ENCODE data around the gene CORO2B.
"Not testable (repeated sequence)": the region's sequence is repeated elsewhere in the genome, so short reads cannot be mapped to it uniquely, and the experiment has no call there.

CORO2B gene

DNA sequence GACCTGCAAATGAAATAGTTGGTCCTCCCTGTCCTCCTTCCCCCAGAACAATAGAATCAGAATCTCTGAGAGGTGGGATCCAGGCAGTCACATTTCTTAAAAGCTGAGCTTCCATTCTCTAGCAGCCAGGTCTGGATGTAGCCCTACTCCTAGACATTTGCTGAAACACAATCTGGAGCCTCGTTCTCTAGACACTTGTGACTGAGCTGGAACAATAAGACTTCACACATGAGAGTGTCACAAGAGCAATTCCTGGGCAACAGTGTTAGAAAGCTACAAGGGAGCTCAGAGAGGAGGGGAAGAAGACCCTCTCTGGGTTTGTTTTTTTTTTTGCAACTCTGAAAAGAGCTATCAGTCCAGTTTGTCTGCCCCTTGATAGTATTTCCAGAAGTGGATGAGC is 14.5 kb downstream of the CORO2B start:
- no peak for DNase-seq

DNA sequence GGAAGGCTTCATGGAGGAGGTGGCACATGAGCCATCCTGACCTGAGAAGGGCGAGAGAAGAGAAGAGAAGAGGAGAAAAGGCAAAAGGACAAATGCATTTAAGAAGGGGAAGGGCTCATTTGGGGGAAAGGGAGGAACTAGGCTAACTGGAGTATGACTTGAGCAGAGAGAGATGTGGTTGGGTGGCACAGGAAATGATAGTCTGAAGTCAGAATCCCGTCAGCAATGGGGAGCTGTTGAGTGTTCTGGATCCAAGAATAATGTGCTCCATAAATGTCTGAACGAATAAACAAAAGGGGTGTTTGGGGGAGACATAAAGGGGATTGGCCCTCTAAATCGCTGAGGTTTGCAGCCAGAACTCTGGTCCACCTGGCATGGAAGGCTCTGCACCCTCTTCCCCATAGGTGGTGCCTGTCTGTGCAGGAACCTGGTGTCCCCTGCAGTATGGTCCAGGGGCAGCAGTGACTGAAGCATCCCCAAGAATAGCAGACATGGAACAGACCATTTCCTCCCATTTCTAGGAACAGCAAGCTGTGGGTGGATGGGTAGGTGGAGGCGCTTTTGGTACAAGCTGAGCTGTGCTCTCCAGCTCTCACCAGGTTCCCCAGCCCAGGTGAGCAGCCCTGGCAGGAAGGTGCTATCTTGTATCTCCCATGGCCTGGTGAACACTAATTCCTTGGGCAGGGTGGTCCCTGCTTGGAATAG is 15.2 kb downstream of the CORO2B start:
- no peak for DNase-seq

DNA sequence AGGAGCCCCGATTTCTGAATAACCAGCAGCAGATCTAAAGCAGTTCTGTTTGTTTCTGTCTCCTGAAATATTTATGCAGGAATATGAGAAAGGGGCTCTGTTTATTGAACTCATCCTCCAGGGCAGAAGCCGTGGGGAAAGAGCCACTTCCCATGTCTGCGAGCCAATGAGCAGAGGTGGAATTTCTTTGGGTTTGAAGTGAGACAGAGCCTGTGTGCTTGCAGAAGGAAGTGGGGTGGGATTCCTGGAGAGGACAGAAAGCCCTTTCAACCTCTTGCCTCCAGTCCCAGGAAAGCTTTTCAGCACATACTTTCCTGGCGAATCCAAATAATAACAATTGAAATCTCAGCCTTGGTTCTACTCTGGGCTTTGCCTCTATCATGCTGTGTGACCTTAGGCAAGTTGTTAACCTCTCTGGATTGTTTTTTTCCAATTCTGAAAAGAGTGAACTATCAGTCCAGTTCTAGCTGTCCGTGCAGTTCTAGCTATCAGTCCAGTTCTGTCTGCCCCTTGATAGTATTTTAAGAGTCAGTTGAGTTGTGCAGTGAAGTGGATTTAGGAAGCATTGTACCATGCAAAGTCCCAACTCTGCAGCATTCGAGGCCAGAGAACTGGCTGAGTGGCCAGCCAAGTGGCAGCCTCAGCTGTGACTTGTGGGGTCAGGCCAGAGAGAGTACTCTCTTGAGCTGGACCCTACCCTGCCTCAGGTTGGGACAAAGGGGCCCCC is 15.9 kb downstream of the CORO2B start:
- no peak for DNase-seq

DNA sequence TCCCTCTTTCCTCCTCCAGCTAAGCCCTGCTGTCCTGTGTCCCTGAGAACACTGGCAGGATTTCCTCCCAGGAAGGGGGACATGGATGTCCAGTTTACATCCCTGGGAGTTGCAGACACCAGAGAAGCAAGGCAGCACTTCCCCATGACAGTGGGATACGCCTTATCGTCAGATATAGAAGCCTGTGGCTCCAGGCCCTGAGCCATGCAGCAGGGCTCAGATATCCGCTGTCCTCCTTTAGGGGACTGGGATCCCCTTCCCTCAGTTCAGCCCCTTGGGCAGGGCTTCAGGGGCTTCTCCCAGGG is 16.4 kb downstream of the CORO2B start:
- no peak for DNase-seq

DNA sequence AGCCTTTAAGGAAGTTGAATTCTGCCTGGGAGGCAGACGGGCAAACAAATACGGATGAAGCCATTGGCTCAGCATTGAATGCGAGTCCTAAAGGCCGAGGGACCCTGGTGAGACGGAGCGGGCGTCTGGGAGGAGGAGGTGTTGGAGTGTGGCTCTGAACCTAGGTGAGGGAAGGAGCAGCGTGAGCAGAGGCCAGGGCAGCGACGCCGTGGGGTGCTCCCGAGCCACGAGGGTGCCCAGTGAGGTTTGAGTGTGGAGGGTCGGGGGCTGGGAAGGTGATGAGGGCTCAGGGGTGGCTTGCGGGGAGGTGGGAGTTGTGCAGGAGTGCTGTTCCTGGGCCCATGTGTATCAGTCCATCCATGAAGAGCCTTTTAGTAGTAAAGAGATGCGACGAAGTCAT is 17.0 kb downstream of the CORO2B start:
- DNase-seq, result no peak

DNA sequence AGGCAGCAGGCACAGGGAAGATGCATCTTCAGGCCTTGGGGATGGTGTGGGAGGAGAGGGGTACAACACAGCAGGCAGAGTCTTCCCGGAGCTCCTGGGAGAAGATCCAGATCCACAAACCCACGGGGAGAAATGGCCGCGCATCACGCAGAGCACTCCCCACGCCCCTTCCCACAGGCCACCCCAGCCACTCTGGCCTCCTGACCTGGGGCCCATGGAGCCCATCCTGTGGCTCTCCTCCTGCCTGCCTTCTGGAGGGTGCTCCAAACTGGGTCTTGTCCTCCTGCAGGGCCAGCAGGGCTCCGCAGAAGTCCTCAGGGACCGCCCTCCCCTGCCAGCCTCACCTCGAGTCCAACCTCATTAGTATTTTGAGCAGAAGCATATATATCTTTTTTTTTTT is 17.9 kb downstream of the CORO2B start:
- DNase-seq, result no peak

DNA sequence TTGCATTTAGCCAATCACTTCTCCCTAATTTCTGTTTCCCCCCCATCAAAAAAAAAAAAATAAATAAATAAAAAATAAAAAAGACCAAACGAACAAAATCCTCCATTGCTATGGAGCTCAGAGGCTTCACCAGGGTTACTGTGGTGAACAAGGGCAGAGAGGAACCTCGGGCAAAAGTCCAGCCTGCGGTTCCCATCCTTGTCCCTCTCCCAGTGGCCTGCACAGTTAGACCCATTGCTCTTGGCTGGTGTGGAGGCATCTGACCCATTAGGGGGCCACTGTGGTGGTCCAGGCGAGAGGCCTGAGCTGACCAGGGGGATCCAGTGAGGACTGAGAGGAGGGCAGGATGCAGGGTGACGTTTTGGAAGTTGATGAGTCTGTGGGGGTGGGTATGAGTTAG is 18.8 kb downstream of the CORO2B start:
- DNase-seq, result no peak

DNA sequence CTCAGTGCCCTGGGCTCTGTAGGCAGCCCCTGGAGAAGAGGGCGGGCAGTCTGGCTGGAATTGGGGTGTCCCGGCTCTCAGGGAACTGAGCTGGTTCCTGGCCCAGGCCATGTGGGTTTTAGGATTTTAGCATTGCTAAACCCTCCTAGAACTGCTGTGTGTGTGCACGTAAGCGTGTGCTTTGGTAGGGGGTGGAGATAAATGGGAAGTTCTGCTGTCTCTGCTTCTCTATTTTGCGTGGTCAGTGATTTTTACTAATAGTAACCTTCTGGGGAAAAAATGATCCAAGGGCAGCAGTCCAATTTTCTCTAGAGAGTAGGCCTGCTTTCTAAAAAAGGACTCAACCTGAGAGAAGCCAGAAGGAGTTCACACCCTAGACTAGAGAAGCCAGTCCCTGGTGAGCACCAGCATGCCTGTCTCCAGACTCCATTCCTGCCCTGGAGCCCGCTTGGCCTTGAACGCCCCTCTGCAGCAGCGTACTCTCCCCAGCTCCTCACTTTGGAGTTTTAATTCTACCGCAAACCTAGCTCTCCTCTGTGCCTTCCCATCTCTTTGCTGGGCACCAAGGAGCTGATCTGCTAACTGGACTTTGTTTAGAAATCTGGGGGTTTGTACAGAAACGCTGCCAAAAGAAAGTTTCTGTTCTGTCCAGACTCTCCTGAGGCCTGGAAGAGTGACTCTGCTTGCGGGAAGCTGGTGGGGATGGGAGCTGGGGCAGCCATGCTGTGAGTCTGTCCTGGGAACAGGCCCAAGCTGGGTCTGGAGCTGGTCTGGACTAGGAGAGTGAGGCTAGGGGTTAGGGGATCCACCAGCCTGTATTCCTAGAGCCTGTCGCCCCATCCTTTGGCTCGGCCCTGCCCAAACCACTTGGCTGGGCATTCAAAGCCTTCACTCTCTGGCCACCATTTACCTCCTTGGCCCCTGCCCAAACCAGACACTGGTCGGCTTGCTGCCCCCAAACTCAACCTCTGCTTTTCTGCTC is 19.7 kb downstream of the CORO2B start:
- DNase-seq, result no peak

DNA sequence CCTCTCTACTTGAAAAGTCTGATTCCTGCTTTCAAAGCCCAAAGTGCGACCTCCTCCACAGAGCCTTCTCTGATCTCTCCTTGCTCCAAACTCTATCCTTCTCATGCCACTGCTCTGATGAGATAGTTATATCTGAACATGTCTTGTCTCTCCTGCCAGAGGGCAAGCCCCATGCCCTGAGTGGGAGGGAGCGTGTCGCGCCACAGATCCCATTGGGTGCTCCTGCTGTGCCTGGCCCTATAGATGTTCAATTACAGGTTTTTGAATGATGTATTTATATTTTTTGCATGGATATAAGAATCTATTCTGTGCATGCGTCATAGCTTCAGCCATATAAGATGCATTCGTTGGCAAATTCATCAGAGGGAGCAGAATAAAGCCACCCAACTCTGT is 20.4 kb downstream of the CORO2B start:
- no peak for DNase-seq

DNA sequence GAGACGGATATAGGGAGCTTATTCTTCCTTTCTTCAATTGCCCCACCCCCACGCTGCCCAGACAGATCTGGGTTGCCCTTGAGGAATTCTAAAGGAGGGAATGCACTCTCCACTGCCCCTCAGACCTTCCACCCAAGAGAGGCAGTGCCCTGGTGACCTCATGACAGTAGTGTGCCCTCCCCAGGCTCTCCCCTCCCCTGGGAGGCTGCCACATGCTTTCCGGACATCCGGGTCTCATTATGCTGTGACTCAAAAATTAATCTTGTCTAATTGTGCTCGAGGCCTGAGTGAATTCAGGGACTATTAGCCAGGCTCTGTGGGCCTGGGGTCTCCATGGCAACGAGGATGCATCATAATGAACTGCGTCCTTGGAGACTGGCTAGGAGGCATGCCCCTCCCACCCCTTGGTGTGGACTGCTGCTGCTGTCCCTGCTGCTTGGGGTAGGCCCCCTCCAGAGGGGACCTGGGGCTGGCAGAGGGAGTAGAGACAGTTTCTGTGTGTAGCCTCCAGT is 20.8 kb downstream of the CORO2B start:
- DNase-seq, result no peak

DNA sequence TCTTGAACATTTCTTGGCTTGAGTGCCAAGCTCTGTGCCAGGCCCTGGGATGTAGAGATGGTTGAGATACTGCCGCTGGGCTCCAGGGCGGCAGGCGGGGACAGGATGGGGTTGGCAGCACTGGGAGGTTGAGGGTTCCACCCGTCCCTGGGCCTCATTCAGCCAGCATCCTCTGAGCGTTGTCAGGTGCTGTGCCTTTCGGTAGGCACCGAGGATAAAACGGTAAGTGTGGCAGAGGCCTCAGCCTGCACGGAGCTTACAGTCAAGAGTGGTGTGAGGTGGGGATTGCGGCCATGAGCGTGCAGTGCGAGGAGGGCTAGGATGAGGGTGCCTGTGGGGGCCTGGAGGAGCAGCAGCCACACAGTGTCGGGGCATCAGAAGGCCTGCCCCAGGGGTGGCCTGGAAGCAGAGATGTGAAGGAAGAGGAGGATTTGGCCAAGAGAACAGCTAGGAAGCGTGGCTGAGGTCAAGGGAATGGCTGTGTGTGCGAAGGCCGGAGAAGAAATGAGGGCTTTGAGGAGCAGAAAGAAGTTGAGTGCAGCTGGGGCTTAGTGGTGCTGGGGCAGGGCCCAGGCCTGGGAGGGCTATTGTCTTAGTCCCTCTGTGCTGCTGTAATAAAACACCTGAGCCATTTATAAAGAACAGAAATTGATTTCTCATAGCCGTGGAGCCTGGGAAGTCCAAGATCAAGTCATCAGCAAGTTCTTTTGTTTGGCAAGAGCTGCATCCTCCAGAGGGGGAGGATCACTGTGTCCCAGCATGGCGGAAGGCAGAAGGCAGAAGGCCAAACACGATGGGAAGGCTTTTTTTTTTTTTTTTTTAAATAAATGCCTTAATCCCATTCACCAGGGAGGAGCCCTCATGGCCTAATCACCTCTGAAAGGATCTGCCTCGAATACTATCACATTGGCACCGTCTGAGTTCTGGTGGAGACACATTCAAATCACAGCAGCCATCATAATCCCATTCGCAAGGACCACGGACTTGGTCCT is 22.7 kb downstream of the CORO2B start:
- no peak for DNase-seq

DNA sequence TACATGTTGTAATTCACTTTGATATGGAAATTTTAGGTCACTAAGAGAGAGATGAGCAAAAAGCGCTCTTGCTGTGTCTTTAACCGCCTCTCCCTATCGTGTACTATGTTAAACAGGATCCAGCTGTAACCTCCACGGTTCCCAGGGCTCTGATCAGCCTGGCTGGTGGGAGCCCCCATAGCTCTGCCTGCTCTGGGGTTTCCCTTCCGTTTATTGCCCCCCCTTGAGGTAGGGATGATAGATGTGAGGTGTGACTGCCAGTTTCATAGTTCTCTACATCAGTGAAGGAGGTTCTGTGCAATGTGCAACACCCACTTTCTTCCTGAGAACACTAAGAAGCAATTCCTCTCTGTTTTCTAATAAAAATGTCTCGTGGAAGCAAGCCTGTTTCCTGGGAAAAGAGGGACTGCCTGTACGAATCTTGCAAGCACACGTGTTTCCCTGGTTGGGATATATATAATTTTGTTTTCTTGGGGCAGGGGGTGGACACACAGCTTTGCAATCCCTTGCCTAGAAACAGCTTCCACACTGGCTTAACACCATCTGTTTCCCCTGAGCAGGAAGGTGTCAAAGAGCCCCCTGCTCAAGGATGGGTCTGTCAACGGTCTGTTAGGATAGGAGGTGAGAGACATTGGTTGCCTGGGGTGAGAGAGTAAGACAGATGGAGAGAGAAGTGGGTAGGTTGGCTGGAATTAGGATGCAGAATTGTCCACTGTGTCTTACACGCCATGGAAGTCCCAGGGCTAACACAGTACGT is 23.8 kb downstream of the CORO2B start:
- DNase-seq, result no peak

DNA sequence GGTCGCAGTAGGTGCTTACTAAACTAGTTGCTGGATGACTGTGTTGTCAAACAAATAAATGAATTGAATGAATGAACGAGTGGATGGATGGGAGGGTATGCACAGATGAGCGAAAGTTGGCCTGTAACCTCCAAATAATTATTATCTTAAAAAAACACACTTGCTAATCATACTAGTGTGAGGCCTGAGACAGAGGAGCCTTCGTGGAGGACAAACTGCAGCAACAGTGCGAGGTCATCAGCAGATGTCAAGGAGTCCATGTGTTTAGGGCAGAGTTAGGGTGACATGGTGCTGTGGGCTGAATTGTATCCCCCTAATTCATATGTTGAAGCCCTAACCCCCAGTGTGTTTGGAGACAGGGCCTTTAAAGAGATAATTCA is 24.4 kb downstream of the CORO2B start:
- no peak for DNase-seq

DNA sequence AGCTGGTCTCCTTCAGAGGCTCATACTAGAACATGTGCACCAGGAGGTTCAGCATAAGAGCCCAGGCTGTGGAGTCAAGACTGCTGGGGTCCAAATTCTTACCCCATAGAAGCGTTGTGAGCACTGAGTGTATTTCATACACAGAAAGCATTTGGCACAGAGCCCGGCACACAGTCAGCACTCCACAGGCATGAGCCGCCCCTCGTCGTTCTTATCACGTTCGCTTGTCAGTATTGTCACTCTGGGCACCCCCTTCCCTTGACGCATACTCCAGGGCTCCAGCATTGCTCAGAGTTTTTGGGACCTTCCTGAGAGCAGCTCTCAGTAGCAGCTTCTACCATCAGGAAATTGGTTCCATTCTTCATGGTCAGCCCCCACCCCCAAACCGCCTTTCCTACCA is 25.2 kb downstream of the CORO2B start:
- no peak for DNase-seq

DNA sequence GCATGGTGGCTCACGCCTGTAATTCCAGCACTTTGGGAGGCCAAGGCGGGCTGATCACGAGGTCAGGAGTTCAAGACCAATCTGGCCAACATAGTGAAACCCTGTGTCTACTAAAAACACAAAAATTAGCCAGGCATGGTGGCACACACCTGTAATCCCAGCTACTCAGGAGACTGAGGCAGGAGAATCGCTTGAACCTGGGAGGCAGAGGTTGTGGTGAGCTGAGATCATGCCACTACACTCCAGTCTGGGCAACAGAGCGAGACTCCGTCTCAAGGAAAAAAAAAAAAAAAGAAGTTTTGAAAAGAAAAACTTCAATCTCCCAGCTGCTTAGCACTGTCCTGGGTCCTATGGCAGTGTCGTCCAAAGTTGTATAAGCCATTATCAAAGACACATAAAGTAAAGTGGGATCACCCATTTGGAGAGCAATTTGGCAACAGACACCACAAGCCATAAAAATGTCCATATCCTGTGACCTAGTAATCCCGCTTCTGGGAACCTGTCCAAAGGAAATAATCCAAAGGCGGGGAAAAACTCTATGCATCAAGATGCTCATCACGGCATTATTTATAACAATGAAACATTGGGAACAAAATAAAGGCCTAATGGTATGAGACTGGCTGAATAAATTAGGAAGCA is 26.2 kb downstream of the CORO2B start:
- not testable (repeated sequence) for DNase-seq

DNA sequence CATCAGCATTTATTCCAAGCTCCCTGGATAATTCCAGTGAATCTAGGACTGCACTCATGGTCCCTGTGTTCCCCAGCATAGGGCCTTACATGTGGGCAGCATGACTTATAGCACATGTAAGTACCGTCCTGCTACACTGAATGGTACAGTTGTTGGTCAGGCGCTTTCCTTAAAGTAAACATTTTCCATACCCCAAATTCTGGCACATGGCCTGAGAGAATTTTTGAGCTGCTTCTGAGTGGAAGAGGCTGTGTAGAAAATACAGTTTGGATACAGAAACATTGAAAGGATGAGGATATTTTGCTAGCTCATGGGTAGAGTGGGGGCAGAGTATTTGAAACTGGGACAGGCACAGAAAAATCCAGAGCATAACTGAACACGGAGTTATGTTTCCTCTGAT is 27.6 kb downstream of the CORO2B start:
- DNase-seq, result no peak

DNA sequence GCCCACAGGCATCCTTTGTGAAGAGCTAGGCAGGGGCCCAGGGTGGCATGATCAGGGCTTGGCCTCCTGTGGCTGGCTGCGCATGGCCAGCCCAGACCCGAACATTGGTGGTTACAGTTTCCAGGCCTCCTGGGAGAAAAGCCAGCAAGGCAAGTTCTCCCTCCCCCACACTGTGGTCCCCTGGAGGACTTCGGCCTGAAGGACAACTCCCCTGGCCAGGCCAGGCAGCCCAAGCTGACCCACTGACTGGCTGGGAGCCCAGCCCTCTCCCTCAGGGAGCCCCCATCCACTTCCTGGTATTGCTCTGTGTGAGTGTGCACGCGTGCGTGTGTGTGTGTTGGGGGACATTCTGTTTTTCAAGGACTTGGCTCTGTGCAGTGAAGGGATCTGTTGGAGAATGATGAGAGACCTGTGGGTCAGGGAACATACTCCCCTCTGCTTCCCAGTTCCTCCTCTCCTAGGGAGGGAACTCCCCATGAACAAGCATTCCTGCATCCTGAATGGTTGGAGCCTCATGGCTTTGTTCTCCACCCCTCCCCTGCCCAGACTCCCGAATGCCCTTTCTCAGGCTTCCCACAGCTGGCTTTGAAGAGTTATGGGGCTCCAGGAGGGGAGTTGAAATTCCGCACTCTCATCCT is 29.5 kb downstream of the CORO2B start:
- no peak for DNase-seq

DNA sequence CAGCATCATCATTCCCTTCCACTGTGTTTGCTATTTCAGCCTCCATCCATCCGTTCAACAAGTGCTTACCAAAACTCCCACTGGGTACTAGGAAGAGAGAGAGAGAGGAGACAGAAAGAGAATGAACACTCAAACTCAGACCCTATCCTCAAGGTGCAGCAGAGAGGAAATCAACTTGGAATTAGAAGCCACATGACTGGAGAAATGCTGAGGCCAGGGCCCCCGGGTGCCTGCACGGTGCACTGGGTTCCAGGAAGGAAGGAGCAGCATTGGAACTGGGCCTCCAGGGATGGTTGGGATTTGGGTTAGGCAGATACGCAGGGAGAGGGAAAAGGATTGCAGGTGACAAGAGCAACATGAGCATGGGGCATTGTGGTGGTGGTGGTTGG is 30.0 kb downstream of the CORO2B start:
- DNase-seq, result no peak

DNA sequence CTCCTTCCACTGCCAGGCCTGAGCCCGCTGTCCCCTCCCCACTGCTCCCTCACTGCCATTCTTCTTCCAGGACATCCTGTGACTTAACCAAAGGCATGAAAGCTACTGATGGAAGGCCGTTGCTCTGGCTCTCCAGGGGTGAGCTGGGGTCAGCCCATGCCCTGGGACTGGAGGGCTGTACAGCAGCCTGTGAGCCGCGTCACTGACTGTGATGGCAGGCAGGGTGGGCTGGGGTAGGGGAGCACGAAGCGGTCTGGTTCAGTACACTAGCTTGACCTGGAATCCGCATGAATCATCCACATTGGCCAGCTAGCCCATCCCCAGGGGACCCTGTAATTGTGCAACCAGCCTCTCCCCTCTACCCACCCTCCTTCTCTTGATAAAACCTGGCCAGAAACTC is 30.8 kb downstream of the CORO2B start:
- DNase-seq, result no peak

DNA sequence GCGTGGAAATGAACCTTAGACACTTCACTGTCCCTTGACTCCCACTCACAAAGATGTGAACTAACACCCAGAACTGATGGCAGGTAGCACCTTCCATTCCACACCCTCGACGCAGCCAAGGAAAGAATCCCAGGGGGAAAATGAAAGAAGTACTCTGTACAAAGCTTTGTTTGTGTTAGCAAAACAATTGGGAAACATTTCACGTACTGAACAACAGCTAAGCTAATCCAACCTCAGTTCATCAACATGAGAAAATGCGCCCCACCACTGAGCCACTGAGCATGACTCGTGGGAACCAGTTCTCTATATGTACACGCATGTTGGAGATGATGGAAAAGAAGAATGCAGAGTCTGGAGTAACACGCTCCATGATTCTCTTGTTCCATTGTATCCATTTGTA is 32.0 kb downstream of the CORO2B start:
- DNase-seq, result no peak

DNA sequence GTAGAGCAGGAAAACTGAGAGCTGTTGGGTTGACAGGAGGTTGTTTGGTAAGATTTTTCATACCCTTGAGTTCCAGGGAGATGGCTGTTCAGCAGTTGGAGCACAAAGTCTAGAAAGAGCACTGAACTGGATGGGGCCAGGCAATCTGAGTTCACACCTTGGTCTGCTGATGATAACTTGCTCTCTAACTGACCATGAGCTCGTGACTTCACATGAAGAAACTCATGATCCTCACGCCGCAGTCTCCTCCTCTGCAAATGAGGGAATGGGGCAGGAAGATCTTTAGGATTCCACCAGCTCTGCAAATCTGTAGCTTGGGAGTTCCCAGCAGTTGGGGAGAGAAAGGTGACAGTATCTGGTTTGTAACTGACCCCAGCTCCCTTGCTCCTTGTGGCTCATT is 33.7 kb downstream of the CORO2B start:
- no peak for DNase-seq
